Adipocyte (in vitro differentiated cells): ENCODE measurements around the gene SRGAP1.
A peak's percentile ranks its signal among the peaks of the same experiment; 100 is the strongest.

Experiments
- DNase-seq: peaks from one replicate; pipeline ENCODE4 v3.0.0-alpha.2; 2015; ENCODE audit warnings: low read depth
- H3K27me3 ChIP-seq: replicated peaks from 2 replicates; pipeline ENCODE4 v1.7.0; 2013; ENCODE audit warnings: mild to moderate bottlenecking, low read length, moderate library complexity; ENCODE audit not compliant: control insufficient read depth, insufficient read depth
- H3K36me3 ChIP-seq: 2 replicates; pipeline ENCODE4 v1.7.0; 2013; ENCODE audit warnings: low read length, mild to moderate bottlenecking, moderate library complexity; ENCODE audit not compliant: control insufficient read depth, insufficient read depth, severe bottlenecking
- H3K4me1 ChIP-seq: 2 replicates; pipeline ENCODE4 v1.7.0; 2013; ENCODE audit warnings: mild to moderate bottlenecking, low read length, moderate library complexity; ENCODE audit not compliant: control insufficient read depth, insufficient read depth
- H3K4me3 ChIP-seq: 2 replicates; pipeline ENCODE4 v1.7.0; 2013; ENCODE audit warnings: mild to moderate bottlenecking, low read length, moderate library complexity
- H3K9ac ChIP-seq: 2 replicates; pipeline ENCODE4 v1.7.0; 2013; ENCODE audit warnings: mild to moderate bottlenecking, low read length, moderate library complexity
- H3K9me3 ChIP-seq: 2 replicates; pipeline ENCODE4 v1.7.0; 2013; ENCODE audit warnings: mild to moderate bottlenecking, low read length, moderate library complexity; ENCODE audit not compliant: control insufficient read depth

Gene SRGAP1

GRCh38 chr12:63911341-63911740 lies 66.8 kb downstream of the SRGAP1 start:
- Histone ChIP-seq H3K4me3 (no peak overlapping the region), H3K4me1 (peaks cover 21% of the 10 kb centered on the region), H3K9ac (no peak overlapping the region), H3K36me3 (no peaks in the 10 kb centered on the region), H3K9me3 (no peaks in the 10 kb centered on the region), H3K27me3 (no peaks in the 10 kb centered on the region)
- DNase-seq, result no peak

- no peak for DNase-seq
- H3K9ac ChIP-seq, result no peak overlapping the region
- H3K4me1 ChIP-seq, result peaks cover 33% of the 10 kb centered on the region
- H3K9me3 ChIP-seq, result no peaks in the 10 kb centered on the region
- no peaks in the 10 kb centered on the region for H3K36me3 ChIP-seq
- no peak overlapping the region for H3K4me3 ChIP-seq
- H3K27me3 ChIP-seq, result no peaks in the 10 kb centered on the region
Observed at GRCh38 chr12:63912651-63913050, 68.2 kb downstream of the SRGAP1 start.

- Histone ChIP-seq H3K4me3 (no peak overlapping the region), H3K9ac (no peak overlapping the region), H3K36me3 (no peaks in the 10 kb centered on the region), H3K4me1 (peaks cover 39% of the 10 kb centered on the region), H3K27me3 (no peaks in the 10 kb centered on the region), H3K9me3 (no peaks in the 10 kb centered on the region)
- no peak for DNase-seq
Observed at GRCh38 chr12:63913929-63914328, 69.4 kb downstream of the SRGAP1 start.

GRCh38 chr12:63915105-63915800 lies 70.8 kb downstream of the SRGAP1 start:
- Histone ChIP-seq H3K9ac (peak overlapping the region; percentile 42), H3K4me1 (peaks cover 49% of the 10 kb centered on the region), H3K4me3 (peak overlapping the region; percentile 36), H3K36me3 (no peaks in the 10 kb centered on the region), H3K9me3 (no peaks in the 10 kb centered on the region), H3K27me3 (no peaks in the 10 kb centered on the region)
- DNase-seq, result peak; percentile 51

GRCh38 chr12:63916561-63917476 lies 72.3 kb downstream of the SRGAP1 start:
- Histone ChIP-seq H3K27me3 (no peaks in the 10 kb centered on the region), H3K9me3 (no peaks in the 10 kb centered on the region), H3K9ac (peak overlapping the region; percentile 62), H3K4me3 (peak overlapping the region; percentile 36), H3K4me1 (peaks cover 49% of the 10 kb centered on the region), H3K36me3 (no peaks in the 10 kb centered on the region)
- peak; percentile 23 for DNase-seq

- Histone ChIP-seq H3K27me3 (no peaks in the 10 kb centered on the region), H3K9me3 (no peaks in the 10 kb centered on the region), H3K36me3 (no peaks in the 10 kb centered on the region), H3K4me1 (peaks cover 52% of the 10 kb centered on the region), H3K9ac (peak overlapping the region; percentile 62), H3K4me3 (peak overlapping the region; percentile 12)
- DNase-seq, result no peak
Observed at GRCh38 chr12:63917477-63917862, 73.0 kb downstream of the SRGAP1 start.

- Histone ChIP-seq H3K27me3 (no peaks in the 10 kb centered on the region), H3K4me3 (peak overlapping the region; percentile 12), H3K9ac (peak overlapping the region; percentile 62), H3K9me3 (no peaks in the 10 kb centered on the region), H3K36me3 (no peaks in the 10 kb centered on the region), H3K4me1 (peaks cover 56% of the 10 kb centered on the region)
- DNase-seq, result peak; percentile 97
Observed at GRCh38 chr12:63917864-63918799, 73.6 kb downstream of the SRGAP1 start.

- Histone ChIP-seq H3K9me3 (no peaks in the 10 kb centered on the region), H3K4me3 (no peak overlapping the region), H3K36me3 (no peaks in the 10 kb centered on the region), H3K27me3 (no peaks in the 10 kb centered on the region), H3K4me1 (peaks cover 56% of the 10 kb centered on the region), H3K9ac (peak overlapping the region; percentile 22)
- DNase-seq, result peak; percentile 78
Observed at GRCh38 chr12:63918800-63919300, 74.3 kb downstream of the SRGAP1 start.

- H3K9me3 ChIP-seq, result no peaks in the 10 kb centered on the region
- H3K4me1 ChIP-seq, result peaks cover 55% of the 10 kb centered on the region
- H3K4me3 ChIP-seq, result no peak overlapping the region
- no peaks in the 10 kb centered on the region for H3K36me3 ChIP-seq
- no peak overlapping the region for H3K9ac ChIP-seq
- DNase-seq, result peak; percentile 27
- no peaks in the 10 kb centered on the region for H3K27me3 ChIP-seq
Observed at GRCh38 chr12:63919756-63920155, 75.3 kb downstream of the SRGAP1 start.

GRCh38 chr12:63921157-63921556 lies 76.7 kb downstream of the SRGAP1 start:
- Histone ChIP-seq H3K27me3 (no peaks in the 10 kb centered on the region), H3K4me1 (peaks cover 41% of the 10 kb centered on the region)
- no peak for DNase-seq

More at GRCh38 chr12:63921157-63921556, 76.7 kb downstream of the SRGAP1 start:
- no peak overlapping the region for H3K9ac ChIP-seq
- no peaks in the 10 kb centered on the region for H3K36me3 ChIP-seq
- H3K4me3 ChIP-seq, result no peak overlapping the region
- no peaks in the 10 kb centered on the region for H3K9me3 ChIP-seq
